SK-N-MC (cell line): ENCODE measurements around the gene BPIFB1.

ENCODE experiments used
- DNase-seq: peaks from one replicate; pipeline ENCODE4 v3.0.0-alpha.2; 2011; ENCODE audit warnings: low read depth, low spot score
- H3K27ac ChIP-seq: fragments of 200-600 bp; sonication (generic); 2 replicates; pipeline ENCODE4 v1.5.1; 2016; ENCODE audit warnings: mixed run types
- H3K36me3 ChIP-seq: fragments of 200-600 bp; sonication (generic); 2 replicates; pipeline ENCODE4 v1.6.1; 2017; ENCODE audit warnings: antibody characterized with exemption, low read length, mixed read lengths; ENCODE audit not compliant: insufficient read depth
- H3K4me3 ChIP-seq: fragments of 200-600 bp; sonication (generic); 2 replicates; pipeline ENCODE4 v1.5.1; 2016
- H3K9ac ChIP-seq: fragments of 200-600 bp; sonication (generic); 2 replicates; pipeline ENCODE4 v1.8.0; 2017; ENCODE audit warnings: mixed run types, mixed read lengths; ENCODE audit not compliant: insufficient read length
- H3K9me3 ChIP-seq: fragments of 200-600 bp; sonication (generic); 2 replicates; pipeline ENCODE4 v1.6.1; 2017; ENCODE audit warnings: low read depth, mild to moderate bottlenecking, antibody characterized with exemption, low read length, moderate library complexity, mixed read lengths
- EZH2 ChIP-seq: fragments of 200-600 bp; sonication (generic); IDR thresholded peaks from one replicate; pipeline ENCODE4 v1.6.1; 2017; ENCODE audit warnings: antibody characterized with exemption
- FOXP2 ChIP-seq: optimal IDR thresholded peaks from 2 replicates; pipeline ENCODE3; 2011; ENCODE audit warnings: mild to moderate bottlenecking, moderate library complexity; ENCODE audit not compliant: insufficient read depth; ENCODE audit errors: extremely low read length, control extremely low read depth
- POLR2AphosphoS5 ChIP-seq: IDR thresholded peaks from 2 replicates; pipeline ENCODE4 v1.6.1; 2012; ENCODE audit warnings: mild to moderate bottlenecking, low read depth, low read length, borderline replicate concordance

The BPIFB1 gene

DNA sequence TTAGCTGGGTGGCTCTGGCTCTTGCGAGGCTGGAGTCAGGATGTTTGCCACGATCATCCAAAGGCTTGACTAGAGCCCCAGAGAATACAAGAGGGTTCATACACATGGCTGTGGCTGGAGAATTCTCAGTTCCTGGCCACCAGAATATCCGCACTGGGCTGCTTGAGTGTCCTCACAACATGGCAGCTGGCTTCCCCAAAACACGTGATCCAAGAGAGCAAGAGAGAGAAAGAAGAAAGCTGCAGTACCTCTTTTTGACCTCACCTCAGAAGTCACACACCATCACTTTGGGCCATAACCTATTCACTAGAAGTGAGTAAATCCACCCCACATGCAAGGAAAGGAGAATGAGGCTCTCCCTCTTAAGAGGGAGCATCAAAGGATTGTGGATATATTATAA lies 21.5 kb upstream of the BPIFB1 start:
- no peak overlapping the region for H3K4me3 ChIP-seq
- 0 out of 2 replicates have a peak, but pooled peaks cover 2% of the 10 kb centered on the region for H3K9me3 ChIP-seq
- no peaks in the 10 kb centered on the region for H3K36me3 ChIP-seq
- no peak for TF ChIP-seq FOXP2
- no peak for TF ChIP-seq POLR2AphosphoS5
- TF ChIP-seq EZH2 = no peak
- no peak overlapping the region for H3K9ac ChIP-seq
- H3K27ac ChIP-seq = no peak overlapping the region
- DNase-seq = no peak

DNA sequence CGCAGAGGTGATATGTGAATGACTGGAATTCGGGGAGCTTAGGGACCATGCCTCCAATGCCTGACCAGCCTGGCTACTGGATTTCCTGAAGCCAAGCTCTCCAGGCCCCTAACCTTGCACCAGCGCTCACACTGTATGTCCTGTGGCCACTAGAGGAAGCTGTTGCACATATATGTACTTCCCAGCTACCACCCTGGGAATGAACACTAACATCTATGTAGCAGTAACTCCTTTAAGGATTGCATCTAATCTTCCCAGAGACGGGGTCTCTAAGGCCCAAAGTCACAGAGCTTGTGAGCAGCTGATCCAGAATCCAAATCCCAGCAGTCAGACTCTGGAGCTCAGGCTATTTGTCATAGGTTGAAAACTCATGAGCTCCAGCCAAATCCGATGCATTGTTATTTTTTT lies 20.4 kb upstream of the BPIFB1 start:
- Histone ChIP-seq H3K27ac (no peak overlapping the region), H3K9ac (no peak overlapping the region), H3K9me3 (0 out of 2 replicates have a peak, but pooled peaks cover 2% of the 10 kb centered on the region), H3K36me3 (no peaks in the 10 kb centered on the region), H3K4me3 (no peak overlapping the region)
- DNase-seq = peak; percentile 2
- TF ChIP-seq EZH2 = no peak
- TF ChIP-seq POLR2AphosphoS5 = no peak
- TF ChIP-seq FOXP2 = no peak

DNA sequence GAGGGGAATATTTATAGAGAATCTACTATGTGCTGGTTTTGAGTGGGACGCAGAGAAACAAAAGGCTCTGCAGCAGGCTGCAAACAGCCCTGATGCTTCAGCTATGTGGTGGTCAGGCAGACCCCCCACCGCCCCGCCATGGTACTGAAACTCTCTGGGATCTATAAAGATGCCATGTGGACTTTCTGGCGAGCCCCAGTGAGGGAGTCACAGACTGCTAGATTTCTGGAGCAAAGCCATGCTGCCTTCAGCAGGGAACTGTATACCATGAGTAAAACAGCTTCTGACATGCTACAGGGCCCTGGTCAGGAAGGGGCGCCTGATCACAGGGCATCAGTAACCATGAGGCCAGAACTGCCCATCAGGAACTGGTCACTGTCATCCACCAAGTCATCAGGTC lies 19.2 kb upstream of the BPIFB1 start:
- Histone ChIP-seq H3K9me3 (0 out of 2 replicates have a peak, but pooled peaks cover 2% of the 10 kb centered on the region), H3K4me3 (no peak overlapping the region), H3K9ac (no peak overlapping the region), H3K27ac (no peak overlapping the region), H3K36me3 (no peaks in the 10 kb centered on the region)
- TF ChIP-seq FOXP2 (no peak), POLR2AphosphoS5 (no peak)
- DNase-seq = no peak

DNA sequence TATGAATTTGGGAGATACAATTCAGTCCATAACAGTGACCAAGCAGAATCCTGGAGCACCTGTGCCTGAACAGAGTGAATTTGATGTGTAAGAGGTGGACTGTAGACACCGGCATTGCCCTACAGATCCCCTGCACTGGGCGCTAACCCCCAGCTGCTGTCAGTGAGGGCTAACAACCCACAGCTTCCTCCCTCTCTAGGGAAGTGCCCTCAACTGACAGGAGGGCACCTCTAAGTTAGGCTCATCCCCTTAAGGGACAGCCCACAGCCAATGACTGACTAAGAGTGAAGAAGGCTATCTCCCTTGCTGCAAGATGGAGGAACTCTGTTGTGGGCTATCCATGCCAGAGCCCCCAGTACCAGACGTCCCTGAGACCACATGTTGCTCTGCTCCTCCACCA lies 15.3 kb upstream of the BPIFB1 start:
- DNase-seq = no peak
- Histone ChIP-seq H3K36me3 (no peaks in the 10 kb centered on the region), H3K9me3 (no peaks in the 10 kb centered on the region), H3K27ac (no peak overlapping the region), H3K9ac (no peak overlapping the region), H3K4me3 (no peak overlapping the region)
- no peak for TF ChIP-seq EZH2
- no peak for TF ChIP-seq POLR2AphosphoS5
- no peak for TF ChIP-seq FOXP2

DNA sequence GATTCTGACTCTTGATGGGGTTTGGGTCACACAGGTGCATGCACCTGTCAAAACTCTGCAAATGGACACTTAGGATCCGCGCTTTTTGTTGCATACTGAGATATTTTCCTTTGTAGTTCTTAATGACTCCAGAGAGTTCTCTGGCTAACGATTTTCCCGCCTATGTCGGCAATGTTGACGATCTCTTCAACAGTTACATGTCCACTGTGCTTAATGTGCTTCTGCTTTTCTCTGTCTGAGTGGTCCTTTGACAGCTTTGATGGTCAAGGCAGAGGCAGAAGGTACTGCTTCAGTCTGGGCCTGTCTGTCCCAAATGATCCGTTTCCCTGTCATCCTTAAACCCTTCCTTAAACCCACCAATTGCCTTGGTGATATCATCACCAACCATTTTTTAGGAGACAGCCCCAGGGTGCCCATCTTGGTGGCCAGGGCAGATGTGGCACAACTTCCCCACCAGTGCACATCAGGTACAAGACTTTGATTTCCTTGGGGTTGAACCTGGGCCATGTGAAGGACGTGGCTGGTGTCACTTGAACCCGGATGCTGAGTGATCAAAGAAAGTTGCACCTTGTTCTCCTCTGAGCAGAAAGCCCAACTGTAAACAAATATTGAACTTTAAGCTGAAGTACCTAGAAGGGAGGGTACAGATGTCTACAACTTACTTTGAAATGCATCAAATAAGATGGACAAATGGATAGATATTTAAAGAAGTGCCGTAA lies 10.7 kb upstream of the BPIFB1 start:
- no peaks in the 10 kb centered on the region for H3K36me3 ChIP-seq
- no peak overlapping the region for H3K27ac ChIP-seq
- no peak overlapping the region for H3K4me3 ChIP-seq
- no peaks in the 10 kb centered on the region for H3K9me3 ChIP-seq
- DNase-seq = no peak
- no peak for TF ChIP-seq EZH2
- no peak for TF ChIP-seq POLR2AphosphoS5
- TF ChIP-seq FOXP2 = no peak
- H3K9ac ChIP-seq = no peak overlapping the region

DNA sequence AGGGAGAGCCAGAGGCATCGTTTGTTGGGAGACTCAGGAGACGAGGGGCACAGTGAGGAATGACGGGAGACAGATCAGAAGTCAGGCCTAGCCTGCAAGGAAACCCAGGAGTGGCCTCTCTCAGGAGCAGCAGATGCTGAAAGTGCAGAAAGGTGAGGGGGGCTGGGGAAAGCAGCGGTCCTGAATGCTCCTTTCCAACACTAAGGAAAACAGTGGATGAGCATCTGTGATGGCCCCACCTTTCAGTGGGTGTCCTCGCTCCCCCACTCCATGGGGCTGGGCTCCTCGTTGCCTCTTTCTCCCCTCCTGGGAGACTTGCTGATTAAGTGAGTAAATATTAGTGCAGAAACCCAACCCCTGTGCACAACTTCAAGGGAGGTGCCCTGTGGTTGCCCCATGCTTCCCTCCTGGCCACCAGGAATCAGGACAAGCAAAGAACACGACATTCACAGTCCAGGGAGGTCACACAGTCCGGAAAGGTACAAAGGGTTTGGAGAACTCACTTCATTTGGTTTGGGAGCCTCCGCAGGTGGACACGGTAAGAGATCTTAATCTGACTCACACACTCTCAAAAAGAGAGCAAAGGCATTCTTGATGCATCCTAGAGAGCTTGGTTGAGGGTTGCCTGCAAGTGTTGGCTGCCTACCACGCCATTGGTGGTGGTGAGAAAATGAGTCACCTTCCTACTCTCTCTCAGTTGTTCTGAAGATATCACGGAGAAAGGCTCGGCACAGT lies 9.7 kb upstream of the BPIFB1 start:
- Histone ChIP-seq H3K9me3 (no peaks in the 10 kb centered on the region), H3K27ac (no peak overlapping the region), H3K4me3 (no peak overlapping the region), H3K9ac (no peak overlapping the region), H3K36me3 (no peaks in the 10 kb centered on the region)
- no peak for TF ChIP-seq POLR2AphosphoS5
- TF ChIP-seq FOXP2 = no peak
- TF ChIP-seq EZH2 = no peak
- DNase-seq = no peak

DNA sequence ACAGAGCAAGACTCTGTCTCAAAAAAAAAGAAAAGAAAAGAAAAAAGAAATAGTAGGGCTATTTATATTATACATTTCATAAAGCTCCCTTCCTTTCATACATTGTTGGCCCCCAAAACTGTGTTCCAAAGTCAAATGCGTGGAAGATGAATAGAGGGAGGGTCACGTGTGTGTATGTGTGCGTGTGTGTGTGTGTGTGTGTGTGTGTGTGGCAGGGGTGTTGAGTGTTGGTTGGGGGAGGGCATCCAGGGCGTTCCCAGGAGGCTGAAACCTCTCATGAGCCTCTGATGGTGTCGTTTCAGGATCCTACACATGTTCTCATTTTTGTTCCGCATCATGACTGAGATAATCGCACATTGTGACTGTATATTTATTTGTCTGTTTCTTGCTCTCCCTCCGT lies 7.8 kb upstream of the BPIFB1 start:
- H3K27ac ChIP-seq = no peak overlapping the region
- no peaks in the 10 kb centered on the region for H3K36me3 ChIP-seq
- H3K4me3 ChIP-seq = no peak overlapping the region
- no peak for TF ChIP-seq FOXP2
- TF ChIP-seq EZH2 = no peak
- no peak for TF ChIP-seq POLR2AphosphoS5
- no peak for DNase-seq
- H3K9me3 ChIP-seq = no peaks in the 10 kb centered on the region
- no peak overlapping the region for H3K9ac ChIP-seq

DNA sequence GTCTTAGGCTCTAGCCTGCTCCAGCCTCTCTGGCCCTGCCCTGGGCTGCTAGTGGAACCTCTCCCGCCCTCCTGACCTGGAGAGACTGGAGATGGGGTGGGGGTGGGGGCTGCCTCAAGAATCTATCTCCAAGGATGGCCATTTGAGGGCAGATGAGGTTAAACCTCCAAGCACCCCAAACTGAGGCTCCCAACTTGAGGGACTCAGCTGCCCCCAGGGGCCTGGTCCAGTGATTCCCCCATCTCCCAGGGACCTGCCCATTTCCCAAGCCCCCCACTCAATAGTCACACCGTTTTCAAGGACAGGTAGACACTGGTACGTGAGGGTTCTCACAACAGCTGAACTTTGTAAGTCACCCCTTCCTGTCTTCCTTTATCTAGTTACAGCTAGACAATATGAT lies 7.1 kb upstream of the BPIFB1 start:
- no peak for DNase-seq
- no peak overlapping the region for H3K9ac ChIP-seq
- no peaks in the 10 kb centered on the region for H3K9me3 ChIP-seq
- no peak overlapping the region for H3K4me3 ChIP-seq
- H3K36me3 ChIP-seq = no peaks in the 10 kb centered on the region
- no peak overlapping the region for H3K27ac ChIP-seq
- no peak for TF ChIP-seq FOXP2
- TF ChIP-seq EZH2 = no peak
- TF ChIP-seq POLR2AphosphoS5 = no peak
